Dedifferentiated amniotic fluid mesenchymal stem cell (primary cell): ENCODE results near the gene OSER1.

Experiments used
- DNase-seq: peaks from one replicate; pipeline ENCODE4 v3.0.0-alpha.2; 2016; ENCODE audit errors: extremely low spot score

Gene OSER1

DNA sequence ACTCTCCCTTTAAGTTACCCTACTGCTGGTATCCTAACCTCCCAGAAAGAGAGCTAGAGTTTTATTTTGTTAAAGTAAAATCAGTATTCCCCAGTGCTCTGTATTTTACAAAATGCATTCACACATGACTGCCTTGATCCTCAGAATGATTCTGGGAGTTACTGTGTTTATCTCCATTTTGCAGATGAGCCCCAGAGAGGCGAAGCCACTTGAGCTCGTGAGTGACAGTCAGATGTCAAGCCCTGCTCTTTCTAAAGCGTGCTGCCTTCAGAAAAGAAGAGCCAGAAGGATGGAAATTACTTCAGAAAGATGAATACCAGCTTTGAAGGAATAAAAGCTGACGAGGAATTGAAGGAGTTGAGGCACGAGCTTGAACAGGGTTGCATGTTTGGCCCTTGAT, 14.1 kb upstream of the OSER1 start:
- no peak for DNase-seq

DNA sequence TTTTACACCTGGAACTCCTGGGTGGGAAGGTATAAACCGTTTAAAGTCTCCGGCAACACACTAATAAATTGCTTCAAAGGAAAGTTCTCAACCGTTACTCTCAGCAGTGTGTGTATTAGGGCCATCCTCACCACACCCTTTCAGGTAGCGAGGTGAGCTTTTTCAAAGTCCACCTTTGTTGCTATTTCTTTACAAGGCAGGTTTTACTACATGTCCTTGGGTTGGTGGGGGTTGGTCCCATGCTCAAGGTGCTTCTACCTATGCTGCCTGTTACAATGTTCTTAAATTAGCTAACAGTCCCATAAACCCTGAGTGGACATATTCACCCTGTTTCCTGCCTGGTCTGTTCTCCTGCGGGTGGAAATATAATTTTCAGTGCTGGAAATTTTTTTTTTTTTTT, 13.2 kb upstream of the OSER1 start:
- no peak for DNase-seq

DNA sequence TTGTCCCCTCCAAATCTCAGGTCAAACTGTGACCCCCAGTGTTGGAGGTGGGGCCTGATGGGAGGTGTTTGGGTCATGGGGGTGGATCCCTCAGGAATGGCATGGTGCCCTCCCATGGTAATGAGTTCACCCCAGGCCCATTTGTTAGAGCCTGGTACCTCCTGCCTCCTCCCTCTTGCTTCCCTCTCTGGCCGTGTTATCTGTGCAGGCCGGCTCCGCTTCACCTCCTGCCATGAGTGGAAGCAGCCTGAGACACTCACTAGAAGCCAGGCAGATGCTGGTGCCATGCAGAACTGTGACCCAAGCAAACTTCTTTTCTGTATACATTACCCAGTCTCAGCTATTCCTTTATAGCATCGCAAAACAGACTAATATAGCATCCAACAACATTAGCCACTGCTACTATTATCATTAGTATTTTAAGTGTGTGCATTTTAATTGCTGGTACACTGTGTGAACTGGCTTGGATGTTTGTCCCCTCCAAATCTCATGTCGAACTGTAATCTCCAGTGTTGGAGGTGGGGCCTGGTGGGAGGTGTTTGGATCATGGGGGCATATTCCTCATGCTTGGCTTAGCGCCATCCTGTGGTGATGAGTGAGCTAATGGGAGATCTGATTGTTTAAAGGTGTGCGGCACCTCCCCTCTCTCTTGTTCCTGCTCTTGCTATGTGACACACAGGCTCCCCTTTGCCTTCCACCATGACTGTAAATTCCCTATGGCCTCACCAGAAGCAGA, 12.2 kb upstream of the OSER1 start:
- DNase-seq: no peak

DNA sequence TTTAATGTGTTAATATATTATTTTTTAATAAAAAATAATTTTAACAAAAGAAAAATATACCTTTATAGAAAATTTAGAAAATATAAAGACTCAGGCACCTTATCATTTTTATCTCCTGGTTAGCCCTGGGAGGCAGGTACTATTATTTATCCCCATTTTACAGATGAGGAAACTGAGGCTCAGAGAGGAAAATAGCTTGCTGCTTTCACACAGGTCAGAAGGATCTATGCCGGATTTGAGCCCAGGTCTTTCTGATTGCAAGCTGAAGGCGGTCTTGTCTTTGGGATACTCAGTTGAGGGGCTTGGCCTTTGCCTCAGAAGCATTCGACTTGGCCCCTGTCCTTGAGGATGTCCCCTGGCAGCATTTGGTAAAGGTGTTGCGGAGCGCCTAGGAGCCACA, 11.5 kb upstream of the OSER1 start:
- no peak for DNase-seq

DNA sequence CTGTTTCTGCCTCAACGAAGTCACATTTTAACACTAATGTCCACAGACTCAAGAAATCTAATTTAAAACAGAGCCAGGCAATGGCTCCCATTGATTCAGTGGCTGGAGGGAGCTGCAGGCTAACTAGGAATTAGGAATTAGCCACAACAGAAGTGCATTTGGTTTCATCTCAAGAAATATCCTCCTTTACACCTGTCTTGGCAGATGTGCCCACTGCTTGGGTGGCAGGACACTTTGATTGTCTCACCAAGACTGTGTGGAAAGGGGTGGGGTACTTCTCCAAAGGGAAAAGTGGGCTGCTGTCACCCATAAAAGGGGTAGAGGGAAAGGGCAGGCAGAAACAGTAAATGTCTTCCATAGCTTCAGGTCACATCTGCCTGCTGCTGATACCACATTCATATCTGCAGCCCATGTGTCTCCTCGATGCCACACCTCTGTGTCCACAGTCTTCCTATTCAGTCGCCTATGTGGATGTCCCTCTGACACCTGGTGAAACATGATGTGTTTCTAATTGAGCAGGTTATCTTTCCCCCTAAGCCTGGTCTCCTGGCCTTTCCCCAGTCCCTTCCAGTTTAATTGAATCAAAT, 10.9 kb upstream of the OSER1 start:
- DNase-seq: no peak

DNA sequence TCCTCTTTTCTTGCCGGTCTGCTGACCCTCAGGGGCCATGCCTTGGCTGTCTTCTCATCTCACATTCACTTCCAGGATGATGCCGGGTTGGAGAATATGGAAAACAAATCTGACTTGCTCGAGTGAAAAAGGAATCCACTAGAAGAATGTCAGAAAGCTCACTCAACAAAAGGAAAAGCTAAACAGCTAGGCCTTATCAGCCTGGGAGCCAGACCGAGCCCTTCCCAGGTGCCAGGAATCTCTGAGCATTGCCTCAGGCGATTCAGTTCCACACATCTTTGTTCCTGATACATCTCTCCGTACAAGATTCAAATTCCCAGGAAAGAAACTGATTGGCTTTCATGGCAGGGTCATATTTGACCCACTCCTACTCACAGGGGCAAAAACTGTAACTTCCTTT, 9.2 kb upstream of the OSER1 start:
- no peak for DNase-seq

DNA sequence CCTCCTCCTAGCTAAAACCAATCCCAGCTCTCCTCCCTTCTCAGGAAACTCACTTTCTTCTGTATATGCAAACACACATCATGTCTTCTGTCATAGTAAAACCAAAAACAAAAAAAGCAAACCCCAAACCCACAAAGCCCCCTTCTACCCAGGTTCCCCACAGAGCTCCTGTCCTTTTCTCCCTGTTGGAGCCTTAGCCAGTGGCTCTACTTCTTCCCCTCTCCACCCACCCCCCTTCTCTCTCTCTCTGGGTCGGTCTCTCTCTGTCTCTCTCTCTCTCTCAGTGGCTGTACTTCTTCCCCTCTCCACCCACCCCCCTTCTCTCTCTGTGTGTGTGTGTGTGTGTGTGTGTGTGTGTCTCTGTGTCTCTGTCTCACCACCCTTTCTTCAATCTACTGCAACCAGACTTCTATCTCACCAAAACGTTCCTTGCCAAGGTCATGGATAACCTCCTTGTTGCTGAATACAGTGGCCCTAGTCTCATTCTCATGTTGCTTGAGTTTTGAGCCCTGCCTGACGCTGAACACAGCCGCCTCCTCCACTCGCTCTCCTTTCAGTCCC, 8.7 kb upstream of the OSER1 start:
- DNase-seq: no peak

DNA sequence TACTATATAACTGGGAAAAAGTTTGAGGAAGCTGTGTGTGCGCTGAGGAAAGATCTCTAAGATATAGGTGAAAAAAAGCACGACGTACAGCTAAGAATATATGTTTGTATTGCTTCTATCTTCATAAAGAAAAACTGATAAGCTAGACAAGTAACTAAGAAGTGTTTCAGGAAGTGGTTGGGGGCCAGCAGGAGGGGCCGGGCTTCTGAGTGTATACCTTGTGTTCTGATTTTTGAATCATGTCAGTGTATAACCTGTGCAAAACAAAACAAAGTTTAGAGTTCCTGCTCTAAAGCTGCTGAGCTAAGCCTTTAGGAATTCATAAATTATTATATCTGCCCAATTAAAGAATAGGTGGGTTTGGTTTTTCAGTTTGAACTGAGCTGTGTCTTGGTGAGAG, 7.9 kb upstream of the OSER1 start:
- no peak for DNase-seq

DNA sequence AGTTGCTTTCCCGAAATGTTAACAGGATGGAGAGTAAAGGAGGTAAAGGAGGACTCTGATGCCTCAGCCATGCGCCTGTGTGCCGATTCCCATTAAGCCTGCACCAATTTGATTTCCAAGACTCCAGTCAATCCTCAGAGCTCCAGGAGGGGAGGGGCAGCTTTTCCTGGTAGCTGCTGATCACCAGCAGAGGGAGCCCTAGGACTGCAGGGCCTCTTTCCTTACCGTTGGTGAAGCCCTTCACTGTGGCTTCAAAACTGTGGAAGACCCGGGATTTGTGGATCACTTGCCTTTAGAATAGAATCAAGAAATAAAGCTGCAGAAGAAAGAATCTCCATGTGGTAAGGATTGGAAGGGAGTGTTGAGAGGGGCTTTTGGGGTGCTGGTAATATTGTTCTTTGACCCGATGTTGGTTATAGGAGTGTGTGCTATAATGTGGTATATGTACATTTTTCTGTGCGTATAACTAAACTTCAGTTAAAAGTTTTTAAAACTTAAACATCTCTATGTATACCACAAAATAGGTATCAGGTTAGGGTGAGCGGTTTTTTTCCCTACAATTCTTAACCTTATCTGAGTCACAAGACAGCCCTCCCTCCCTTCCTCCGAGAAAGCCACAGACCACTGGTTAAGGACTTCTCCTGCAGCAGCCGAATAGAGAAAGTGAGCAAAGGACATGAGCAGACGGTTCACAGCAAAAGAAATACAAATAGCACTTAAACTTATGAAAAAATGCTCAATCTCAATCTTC, 6.9 kb upstream of the OSER1 start:
- DNase-seq: peak; percentile 35

DNA sequence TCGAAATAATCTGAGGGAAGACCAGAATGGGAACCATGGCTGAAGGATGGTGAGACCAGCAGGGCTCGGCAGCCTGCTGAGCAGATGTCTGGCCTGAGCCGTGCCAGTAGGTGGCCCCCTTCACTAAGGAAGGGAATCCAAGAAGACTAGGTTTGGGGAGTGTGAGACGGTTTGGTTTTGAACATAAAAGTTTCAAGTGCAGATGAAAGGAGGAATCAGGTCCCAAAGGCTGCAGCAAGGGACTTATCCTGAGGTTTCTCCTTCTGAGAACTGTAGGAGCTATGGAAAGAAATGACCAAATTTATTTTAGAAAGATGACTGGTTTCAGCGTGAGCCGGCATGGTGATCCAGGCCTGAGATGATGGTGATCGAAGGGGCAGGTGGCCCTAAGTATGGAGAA, 4.6 kb upstream of the OSER1 start:
- DNase-seq: peak; percentile 48

DNA sequence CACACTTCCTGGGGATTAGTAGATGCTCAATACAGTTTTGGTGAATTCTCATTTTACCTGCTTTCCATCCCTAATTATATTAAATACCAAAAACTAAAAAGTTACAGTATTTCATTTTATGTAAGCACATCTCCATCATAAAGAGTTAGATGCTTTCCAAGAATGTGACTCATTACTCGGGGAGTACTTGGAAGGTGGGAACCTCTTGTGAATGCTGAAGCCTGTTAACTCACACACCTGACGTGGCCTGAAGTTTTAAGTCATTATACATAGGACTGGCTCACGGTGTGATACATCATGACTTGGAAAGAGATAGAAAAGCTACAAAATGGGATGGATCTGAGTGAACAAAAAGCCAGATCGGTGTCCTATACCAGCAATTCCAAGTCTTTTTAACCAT, 2.2 kb upstream of the OSER1 start:
- DNase-seq: no peak

DNA sequence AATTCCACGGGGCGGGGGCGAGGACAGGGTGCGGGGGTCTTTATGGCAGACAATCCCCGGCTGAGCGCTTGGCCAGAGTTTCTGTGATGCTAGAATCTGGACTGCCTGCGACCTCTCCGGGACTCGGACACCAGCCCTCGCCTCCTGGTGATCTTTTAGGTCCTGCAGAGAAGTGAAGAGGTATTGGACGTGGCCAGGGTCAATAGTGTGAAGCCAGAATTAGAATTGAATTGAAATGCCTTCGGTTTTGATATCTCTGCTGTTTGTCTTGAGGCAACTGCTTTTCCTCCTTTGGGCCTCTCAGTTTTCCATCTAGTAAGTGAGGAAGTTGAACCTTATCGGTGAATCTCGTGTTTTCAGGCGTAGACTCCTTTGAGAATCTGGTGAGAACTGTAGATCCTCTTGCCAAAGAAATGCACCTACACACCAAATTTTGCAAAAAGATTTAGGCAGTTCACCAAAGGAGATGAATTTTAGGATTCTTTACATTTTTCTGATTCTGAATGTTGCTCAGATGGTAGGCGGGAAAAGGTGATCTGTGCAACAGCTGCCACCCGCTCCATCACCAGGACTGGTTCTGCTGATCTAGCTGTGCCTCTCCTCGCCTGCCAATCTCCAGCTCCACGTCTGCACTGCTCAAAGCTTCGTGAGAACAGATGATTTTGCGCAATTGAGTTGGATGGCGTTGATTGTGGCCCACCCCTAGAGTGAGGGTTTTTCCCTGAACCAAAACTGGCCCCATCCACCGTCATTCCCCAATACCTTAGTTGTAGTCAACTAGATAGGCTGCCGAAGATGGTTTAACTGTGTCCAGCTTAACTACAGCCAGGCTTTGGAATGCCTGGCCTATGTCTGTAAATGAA, 837 bp upstream of the OSER1 start:
- no peak for DNase-seq

DNA sequence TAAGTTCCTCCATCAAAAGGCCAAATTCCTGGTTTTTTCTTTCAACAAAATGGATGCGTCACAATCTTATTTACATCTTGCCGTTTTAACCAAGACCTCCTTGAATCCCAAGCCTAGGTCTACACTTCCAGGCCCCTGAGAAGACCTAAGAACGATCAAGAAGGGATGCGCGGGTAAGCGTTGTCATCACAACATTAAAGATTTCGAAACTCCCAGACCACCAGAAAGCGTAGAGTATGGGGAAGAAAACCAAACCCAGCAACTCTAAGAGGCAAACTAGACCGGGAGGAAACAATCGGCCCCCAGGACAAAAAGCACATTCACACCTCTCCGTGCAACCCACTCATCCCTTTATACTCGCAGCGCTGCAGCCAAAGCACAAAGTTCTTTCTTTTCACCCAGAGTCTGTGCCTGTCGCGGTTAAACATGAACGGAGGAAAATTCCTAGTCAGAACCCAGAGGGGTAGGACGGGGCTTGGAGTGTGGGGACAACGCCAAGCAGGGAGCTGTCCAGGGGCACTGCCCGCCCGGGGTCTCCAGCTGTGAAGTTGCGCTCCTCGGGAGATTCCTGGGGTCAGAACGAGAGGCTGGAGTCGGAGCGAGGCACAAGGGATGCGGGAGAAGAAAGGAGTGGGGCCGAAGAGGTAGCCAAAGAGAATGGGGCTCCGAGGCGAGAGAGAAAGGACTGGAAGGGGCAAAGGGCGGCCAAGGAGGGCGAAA, 725 bp downstream of the OSER1 start:
- DNase-seq: no peak

DNA sequence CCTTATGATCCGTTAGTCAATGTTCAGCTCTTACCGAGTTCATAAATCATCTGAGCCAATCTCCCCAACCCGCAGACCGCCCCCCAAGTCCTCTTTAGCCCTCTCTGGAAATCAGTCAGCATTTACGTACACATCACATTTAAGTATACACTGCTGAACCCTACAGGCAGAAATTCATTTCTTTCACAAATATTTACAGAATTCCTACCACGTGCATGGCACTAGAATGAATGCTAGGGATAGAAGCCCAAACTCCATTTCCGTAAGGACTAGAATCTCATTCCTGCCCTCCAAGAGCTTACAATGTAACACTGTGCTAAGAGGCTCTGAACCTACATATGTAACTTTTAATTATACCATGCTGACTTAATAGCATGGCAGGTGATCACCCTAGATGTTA, 1.8 kb downstream of the OSER1 start:
- peak; percentile 52 for DNase-seq

DNA sequence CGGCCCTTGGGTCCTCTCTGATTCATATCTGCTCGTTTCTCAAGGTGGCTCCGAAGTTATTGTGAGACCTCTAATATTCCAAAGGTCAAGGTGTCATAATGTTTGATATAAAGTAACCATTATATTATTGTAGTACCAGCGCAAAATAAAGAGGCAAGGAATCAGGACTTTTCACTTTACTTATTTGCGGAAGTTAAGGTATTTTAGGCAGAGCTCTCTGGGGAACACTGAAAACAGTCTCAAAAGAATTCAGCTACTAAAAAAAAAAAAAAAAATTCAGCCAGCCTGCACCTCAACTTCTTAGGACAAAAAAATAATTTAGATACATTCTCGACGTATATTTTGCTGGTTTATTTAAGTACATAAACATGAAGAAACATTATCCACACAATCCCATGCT, 2.4 kb downstream of the OSER1 start:
- DNase-seq: no peak

DNA sequence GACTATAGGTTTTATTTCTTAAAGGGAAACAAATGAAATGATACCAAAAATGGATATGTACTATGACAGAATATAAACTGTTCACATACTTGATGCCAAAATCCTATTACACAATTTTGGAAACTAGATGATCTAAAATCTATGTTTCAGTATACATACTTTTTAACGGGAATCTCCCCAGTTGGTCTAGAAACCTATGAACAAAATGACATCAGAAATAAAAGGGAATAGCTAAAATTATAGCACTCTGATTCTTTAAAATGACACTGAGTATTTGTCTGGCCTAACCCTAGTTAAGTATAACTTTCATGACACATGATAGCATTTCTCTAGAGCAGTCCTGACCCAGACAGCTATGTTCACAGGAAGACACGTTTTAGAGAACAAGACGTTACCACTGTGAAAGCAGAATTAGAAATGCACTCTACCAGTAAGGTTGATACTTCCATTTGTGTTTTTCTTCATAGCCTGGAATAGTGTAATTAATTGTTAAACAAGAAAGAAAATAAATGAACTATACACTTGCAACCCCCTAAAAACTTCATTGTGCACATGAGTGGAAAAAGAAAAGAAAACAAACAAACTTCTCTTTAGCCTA, 3.3 kb downstream of the OSER1 start:
- no peak for DNase-seq

DNA sequence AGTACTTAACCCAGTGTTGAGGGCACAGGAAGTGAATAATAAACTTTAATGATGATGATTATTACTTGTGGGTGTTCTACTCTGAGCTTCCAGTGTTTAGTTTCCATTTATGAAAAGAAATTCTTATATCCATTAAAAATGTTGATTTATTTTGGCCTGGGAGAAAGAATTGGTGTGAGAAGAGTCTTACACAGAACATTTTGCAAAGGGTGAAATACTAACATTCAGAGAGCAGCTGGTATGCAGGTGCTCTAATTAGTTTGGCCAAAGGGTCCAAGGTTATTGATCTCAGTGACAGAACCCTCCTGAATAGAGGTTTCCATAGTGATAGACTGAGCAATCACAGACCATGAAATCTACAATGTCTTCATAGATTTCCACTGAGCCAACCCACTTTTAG, 4.4 kb downstream of the OSER1 start:
- no peak for DNase-seq

DNA sequence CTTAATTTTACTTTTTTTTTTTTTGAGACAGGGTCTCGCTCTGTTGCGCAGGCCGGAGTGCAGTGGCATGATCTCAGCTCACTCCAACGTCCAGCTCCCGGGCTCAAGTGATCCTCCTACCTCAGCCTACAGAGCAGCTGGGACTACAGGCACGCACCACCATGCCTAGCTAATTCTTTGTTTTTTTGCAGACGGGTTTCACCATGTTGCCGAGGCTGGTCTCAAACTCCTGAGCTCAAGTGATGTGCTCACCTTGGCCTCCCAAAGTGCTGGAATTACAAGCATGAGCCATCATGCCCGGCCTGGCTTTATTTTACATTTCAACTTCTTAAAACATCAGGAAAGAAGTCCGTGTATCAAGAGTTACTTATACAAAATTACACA, 5.7 kb downstream of the OSER1 start:
- no peak for DNase-seq

DNA sequence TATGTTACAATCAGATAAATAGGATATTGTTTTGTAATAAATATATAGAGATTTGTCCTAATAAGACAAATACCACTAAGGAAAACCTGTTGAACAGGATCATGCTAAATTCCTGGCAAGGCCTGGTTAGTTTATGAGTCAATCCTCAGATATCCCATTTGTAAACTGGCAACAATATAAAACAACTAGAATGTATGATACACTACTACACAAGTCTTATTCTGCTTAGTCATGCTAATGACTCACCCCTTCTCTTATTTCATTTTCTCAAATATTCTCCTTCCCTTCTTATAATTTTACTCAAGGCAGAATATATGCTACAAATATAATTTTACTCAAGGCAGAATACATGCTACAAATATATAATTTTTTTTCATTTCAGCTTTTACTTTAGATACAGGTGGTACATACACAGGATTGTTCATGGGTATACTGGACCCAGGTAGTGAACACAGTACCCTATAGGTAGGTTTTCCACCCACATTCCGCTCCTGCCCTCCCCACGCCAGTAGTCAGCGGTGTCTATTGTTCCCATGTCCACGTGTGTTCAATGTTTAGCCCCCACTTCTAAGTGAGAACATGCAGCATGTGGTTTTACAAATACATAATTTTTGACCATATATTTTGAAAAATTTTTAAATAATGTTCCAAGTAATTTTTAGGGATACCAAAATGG, 6.3 kb downstream of the OSER1 start:
- peak; percentile 95 for DNase-seq

DNA sequence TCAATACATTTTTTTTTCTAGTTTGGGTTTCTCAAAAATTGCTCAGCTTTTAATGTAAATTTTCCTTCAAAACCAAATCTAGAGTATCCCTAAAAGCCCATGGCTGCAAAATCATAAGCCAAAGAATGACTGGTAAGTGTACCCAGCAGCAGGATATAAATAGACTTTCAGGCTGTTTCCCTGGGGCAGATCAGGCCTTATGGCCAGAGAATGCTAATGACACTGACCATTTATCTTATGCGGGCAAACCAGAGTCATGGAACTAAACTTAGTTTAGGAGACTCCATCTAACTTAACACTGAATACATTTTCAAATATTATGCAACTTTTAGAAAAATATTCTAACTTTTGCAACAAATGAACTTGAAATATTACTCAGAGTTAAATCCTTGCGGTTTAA, 7.4 kb downstream of the OSER1 start:
- no peak for DNase-seq
